WI38 (cell line): ENCODE results near the gene ST3GAL4.

ENCODE experiments used
- H3K4me3 ChIP-seq: 2 replicates; pipeline ENCODE4 v1.5.1; 2011; ENCODE audit warnings: low read depth, mild to moderate bottlenecking, control low read depth, low read length
- CTCF ChIP-seq: IDR thresholded peaks from 2 replicates; pipeline ENCODE4 v1.5.1; 2012; ENCODE audit warnings: low read depth, mild to moderate bottlenecking, control low read depth, low read length

Gene ST3GAL4

GRCh38 chr11:126332221-126332711 is 23.2 kb upstream of the ST3GAL4 start:
- TF ChIP-seq CTCF = no peak
- no peak overlapping the region for H3K4me3 ChIP-seq

GRCh38 chr11:126333142-126333541 is 22.3 kb upstream of the ST3GAL4 start:
- no peak for TF ChIP-seq CTCF

GRCh38 chr11:126334659-126335462 is 20.6 kb upstream of the ST3GAL4 start:
- no peak for TF ChIP-seq CTCF
- H3K4me3 ChIP-seq = no peak overlapping the region

More at GRCh38 chr11:126333142-126333541, 22.3 kb upstream of the ST3GAL4 start:
- H3K4me3 ChIP-seq = no peak overlapping the region

GRCh38 chr11:126335463-126335760 is 20.1 kb upstream of the ST3GAL4 start:
- no peak for TF ChIP-seq CTCF

GRCh38 chr11:126336138-126336541 is 19.3 kb upstream of the ST3GAL4 start:
- no peak overlapping the region for H3K4me3 ChIP-seq
- no peak for TF ChIP-seq CTCF

More at GRCh38 chr11:126335463-126335760, 20.1 kb upstream of the ST3GAL4 start:
- no peak overlapping the region for H3K4me3 ChIP-seq

- no peak for TF ChIP-seq CTCF
- no peak overlapping the region for H3K4me3 ChIP-seq
Observed at GRCh38 chr11:126336671-126337101, 18.8 kb upstream of the ST3GAL4 start.

GRCh38 chr11:126337126-126337473 is 18.4 kb upstream of the ST3GAL4 start:
- no peak for TF ChIP-seq CTCF
- H3K4me3 ChIP-seq = no peak overlapping the region
